ENCODE measurements around the gene KRTAP5-1. TPM values are rescaled to one million over a fixed set of nuclear protein-coding genes. Genes with fewer than 3 reads are reported as not detected.

The KRTAP5-1 gene
- total RNA-seq, 1 experiment from 2014 or later: not detected

DNA sequence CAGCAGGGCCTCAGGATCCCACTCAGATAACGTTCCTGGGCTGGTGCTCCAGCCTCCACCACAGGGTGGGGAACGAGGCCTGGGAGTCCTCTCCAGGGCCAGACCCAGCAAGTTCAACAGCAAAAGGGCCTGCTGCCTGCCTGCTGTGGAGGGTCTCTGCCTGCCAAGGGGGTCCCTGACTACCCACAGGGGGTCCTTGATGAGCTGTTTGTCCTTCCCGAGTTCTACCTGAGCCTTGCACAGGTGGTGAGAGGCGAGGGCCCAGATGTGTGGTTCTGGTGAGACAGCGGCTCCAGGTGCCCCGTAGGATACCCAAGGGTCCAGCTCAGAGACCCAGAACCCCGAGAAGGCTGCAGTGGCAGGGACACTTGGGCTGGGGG lies 17.4 kb downstream of the KRTAP5-1 start:
- Histone ChIP-seq H3K4me3 (no peak overlapping the region), H3K27me3 (peaks cover 2% of the 10 kb centered on the region; the same call in 1 of the 2 replicates), H3K9me3 (no peaks in the 10 kb centered on the region), H3K36me3 (peaks cover 5% of the 10 kb centered on the region)
- DNase-seq: no peak

DNA sequence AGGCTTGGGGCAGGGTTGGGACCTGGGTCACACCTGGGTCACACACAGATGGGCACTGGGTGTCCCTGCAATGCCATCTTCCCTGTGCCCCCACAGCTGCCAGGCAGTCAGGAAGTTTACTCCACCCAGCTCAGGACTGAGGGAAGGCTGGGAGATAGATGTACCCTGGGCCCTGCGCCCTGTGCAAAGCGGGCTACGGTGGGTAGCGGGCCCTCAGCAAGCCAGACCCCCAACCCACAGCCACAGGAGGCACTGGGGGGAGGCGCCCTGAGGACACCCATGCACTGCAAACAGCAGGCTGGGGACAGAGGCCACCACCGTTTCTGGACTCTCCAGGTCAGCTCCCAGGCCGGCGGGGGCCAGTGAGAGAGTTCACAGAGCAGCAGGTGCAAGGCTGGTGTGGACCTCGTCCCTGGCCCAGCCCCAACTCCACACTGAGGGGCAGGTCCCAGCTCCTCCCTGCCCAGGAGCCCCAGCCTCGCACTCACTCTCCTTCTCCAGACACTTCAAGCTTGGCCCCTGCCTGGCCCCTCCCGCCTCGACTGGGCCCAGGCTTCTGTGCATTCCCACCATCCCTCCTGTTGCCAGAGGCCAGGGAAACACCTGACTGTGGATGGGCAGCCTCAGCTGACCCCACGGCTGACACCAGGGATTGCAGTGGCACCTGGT lies 17.9 kb downstream of the KRTAP5-1 start:
- peaks cover 5% of the 10 kb centered on the region for H3K36me3 ChIP-seq
- H3K27me3 ChIP-seq: no peaks in the 10 kb centered on the region
- no peak for DNase-seq
- H3K4me3 ChIP-seq: no peak overlapping the region
- H3K9me3 ChIP-seq: no peaks in the 10 kb centered on the region

DNA sequence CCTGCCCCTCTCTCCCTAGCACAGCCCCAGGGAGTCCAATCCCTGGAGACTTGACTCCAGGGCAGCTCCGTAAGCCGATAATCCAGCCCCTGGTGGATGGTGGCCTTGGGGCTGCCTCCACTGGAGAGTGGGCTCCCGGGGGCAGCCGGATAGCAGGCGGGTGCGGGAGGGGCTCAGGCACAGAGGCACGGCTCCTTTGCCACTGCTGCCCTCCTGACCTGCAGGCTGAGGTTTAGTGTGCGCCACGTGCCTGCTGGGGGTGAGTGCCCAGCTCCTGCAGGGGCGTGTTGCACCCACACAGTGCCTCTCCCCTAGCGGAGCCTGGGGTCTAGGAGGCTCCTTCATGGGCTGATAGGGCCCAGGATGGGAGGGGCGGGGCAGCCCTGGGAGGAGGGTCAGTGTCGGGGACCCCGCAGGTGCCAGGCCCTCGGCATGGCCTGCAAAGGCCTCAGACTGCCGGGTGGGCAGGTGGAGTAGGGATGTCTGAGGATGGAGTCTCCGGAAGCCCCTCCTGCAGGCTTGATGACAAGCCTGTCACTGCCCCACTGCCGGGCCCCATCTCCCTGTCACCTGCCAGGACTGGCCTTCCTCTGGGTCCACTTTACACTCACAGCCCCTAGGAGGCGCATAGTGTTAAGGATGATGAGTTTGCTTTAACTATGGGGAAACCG lies 18.6 kb downstream of the KRTAP5-1 start:
- Histone ChIP-seq H3K36me3 (peaks cover 5% of the 10 kb centered on the region), H3K9me3 (no peaks in the 10 kb centered on the region), H3K4me3 (no peak overlapping the region), H3K27me3 (no peaks in the 10 kb centered on the region)
- no peak for DNase-seq

DNA sequence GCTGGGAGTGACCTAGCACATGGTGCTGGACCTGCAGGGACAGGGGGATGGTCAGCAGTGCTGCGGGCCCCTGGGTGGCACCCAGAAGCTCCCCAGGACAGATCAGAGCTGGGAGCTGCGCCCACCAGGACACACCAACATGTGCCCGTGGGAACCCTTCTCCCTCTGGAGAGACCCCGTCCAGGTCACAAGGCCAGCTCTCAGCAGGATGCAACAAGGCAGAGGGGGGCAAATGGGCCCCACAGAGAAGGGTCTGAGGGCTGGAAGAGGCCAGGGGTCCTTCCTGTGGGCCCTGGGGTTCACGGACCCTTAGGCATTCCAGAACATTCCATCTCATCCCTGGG lies 19.2 kb downstream of the KRTAP5-1 start:
- no peak overlapping the region for H3K4me3 ChIP-seq
- no peaks in the 10 kb centered on the region for H3K9me3 ChIP-seq
- H3K27me3 ChIP-seq: no peaks in the 10 kb centered on the region
- no peak for DNase-seq
- H3K36me3 ChIP-seq: peaks cover 5% of the 10 kb centered on the region

DNA sequence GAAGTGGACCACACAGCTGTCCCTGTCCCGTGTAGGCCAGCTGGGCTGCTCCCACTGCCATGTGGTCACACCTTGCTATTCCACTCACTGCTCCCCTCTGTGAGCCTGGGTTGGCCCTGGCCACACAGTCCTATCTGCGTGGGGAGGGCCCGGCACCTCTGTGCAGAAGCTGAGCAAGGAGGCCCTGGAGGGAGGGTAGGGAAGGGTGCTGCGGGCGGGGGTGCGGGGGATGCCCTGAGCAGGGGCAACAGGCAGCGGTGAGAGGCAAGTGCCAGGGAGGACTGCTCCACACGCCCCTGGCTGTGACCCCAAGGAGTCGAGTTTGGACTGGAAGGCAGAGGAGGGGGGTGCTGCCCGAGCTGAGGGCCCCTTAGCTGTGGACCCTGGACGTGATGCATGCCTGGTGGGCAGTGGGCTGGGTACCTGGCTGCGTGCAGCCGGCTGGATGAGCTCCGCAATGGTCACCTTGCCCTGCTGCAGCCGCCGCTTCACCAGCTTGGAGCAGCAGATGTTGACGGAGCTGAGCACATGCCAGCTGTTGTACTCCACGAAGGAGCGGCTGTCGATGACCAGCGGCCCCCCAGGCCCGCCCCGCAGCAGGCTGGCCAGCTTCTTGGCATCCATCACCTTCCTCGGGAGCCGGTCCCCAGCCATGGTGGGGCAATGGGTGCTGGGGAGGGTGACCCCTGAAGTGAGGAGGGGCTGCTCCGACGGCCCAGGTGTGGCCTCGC lies 19.7 kb downstream of the KRTAP5-1 start:
- Histone ChIP-seq H3K36me3 (peaks cover 5% of the 10 kb centered on the region), H3K9me3 (no peaks in the 10 kb centered on the region), H3K4me3 (no peak overlapping the region), H3K27me3 (no peaks in the 10 kb centered on the region)
- DNase-seq: no peak

DNA sequence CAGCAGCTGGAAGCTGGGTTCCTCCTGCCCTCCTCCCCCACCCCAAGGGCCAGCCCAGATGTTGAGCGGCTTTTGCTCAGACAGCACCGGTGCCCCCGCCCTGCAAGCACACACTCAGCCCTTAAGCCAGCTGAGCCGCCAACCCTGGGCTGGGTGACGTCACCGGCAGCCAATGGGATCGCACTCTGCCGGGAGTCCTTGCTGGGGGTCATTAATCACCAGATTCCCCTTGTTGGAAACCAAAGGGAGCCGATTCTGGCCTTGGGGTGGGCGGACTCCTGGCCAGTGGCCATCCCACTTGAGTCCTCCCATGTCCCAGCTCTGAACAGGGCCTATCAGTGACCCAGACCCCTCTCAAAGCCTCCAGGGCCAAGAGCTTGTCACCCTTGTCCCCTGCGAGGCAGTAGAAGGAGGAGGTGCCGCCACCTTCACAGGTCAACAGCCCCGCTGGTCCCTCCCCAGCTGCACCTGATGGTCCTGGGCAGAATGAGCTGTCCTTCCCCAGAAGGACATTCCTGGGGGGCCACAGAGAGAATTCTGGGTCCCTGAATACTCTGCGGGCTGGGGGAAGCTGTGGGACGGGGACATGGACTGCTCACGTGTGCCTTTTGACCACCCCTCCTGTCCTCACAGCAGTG lies 20.4 kb downstream of the KRTAP5-1 start:
- DNase-seq: peak; percentile 87
- Histone ChIP-seq H3K27me3 (no peaks in the 10 kb centered on the region), H3K9me3 (no peaks in the 10 kb centered on the region), H3K36me3 (peaks cover 5% of the 10 kb centered on the region), H3K4me3 (no peak overlapping the region)

DNA sequence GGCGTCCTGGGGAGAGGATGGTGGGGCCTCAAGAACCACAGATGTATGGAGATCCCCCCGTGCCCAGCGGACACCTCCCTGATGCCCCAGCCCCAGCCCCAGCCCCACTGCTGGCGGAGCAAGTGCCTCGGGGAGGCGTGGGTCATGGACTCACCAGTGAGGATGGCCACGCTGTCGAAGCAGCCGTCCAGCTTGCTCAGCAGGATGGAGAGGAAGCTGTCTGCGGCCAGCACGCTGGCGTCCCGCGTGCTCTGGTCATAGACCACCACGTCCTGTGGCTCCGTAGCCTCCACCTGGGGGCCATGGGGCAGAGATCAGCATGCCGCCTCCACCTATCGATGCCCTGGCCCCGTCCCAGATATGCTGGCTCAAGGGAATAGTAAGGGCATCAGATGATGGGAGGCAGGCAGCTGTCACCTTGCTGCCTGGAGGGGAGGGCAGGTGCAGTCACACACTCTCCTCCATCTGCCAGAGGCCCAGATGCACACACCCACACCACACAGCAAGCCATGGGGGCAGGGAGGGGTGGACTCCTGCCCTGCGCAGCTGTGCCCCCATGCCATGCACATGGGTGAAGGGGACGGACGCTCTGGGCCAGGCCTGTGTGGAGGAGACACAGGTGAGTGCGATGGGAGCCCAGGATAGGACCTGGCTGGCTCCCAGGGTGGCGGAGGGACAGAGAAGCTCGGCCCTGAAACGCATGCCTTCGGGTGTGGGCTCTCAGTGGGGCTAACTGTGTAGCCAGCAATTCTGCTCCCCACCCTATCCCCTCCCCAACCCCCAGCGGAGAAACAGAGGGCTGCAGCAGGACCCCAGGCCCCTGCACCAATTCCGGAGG lies 21.2 kb downstream of the KRTAP5-1 start:
- H3K27me3 ChIP-seq: no peaks in the 10 kb centered on the region
- no peaks in the 10 kb centered on the region for H3K9me3 ChIP-seq
- DNase-seq: no peak
- no peak overlapping the region for H3K4me3 ChIP-seq
- H3K36me3 ChIP-seq: peaks cover 5% of the 10 kb centered on the region

DNA sequence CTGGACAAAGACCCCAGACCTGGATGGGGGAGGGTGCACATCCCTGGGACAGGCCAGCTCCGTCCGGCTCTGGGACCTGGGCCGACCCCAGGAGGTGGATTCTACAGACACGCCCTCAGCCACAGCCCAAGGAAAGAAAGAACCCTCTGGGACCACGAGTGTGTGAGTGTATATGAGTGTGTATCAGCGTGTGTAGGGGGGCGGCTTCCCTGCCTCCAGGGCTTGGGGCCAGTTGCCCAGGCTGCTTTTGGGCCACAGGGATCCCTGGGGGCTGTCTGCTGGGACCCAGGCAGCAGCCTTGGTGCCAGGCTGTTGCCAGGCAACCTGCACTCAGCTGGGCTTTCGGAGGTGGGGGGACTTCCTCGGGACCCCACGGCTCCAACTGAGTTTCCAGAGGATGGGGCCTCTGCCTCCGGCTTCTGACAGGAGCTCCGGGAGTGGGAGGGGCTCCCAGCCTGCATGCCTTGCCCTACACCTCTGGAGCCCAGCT lies 21.9 kb downstream of the KRTAP5-1 start:
- H3K9me3 ChIP-seq: no peaks in the 10 kb centered on the region
- DNase-seq: no peak
- peaks cover 8% of the 10 kb centered on the region for H3K36me3 ChIP-seq
- H3K4me3 ChIP-seq: no peak overlapping the region
- H3K27me3 ChIP-seq: no peaks in the 10 kb centered on the region

DNA sequence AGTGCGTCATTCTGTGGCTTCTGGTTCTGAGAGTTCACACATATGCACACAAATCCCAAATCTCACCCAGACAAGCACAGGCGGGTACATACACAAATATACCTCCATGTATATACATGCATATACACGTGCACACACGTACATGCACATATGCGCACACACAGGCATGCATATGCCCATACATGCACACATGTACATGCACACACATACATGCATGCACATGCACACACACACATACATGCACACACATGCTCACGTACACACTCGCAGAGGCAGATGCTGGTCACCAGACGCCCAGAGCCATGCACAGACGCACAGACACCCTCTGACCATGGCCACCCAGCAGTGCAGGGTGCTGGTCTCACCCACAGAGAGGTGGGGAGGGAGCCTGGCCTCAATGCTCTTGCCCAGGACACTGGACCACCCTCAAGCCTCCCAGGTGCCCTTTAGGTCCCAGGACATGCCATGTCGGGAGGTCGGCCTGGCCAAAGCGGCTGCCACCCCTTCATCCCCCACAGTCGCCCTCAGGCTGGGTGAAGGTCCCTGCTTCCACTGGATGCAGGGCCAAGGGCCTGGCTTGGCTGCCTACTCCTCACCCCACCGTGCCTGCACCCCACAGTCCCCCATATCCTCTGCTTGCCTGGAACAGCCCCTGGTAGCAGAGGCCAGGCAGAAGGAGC lies 22.5 kb downstream of the KRTAP5-1 start:
- peaks cover 12% of the 10 kb centered on the region for H3K36me3 ChIP-seq
- no peaks in the 10 kb centered on the region for H3K9me3 ChIP-seq
- DNase-seq: no peak
- H3K27me3 ChIP-seq: no peaks in the 10 kb centered on the region
- no peak overlapping the region for H3K4me3 ChIP-seq

DNA sequence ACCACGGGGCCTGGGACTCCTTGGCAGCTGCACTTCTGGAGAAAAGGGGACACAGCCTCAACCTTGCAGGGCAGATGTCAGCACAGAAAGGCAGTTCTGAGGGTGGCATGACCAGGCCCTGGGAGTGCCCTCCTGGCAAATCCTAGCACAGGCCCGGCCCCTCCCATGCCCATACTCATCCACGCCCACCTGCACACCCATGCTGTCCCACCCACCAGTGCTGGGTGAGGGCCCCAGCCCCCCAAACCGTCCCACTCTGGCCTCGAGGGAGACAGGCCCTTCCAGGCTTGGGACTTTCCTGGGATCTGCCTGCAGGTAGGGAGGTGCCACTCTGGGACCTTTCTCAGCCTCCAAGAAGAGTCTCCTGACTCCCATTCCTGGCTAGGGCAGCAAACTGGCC lies 23.1 kb downstream of the KRTAP5-1 start:
- no peak for DNase-seq
- H3K36me3 ChIP-seq: peaks cover 15% of the 10 kb centered on the region
- H3K9me3 ChIP-seq: no peaks in the 10 kb centered on the region

DNA sequence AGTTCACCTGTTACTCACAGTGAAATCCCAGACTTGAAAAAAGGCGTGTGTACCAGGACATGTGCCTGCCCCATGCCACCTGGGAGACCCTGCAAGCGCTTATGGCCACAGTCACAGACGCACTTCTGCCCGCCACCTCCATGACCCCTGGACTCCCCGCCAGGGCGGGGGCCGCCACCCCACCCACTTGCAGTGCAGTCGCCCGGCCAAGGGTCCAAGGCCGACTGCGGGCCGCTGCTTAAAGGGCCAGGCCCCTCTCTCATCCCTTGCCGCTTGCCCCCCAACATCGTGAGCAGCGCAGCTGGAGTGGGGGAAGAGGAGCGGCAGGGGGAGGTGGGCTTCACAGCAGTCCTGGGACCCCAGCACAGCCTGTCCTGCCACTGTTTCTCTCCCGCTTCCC lies 23.8 kb downstream of the KRTAP5-1 start:
- peaks cover 15% of the 10 kb centered on the region for H3K36me3 ChIP-seq
- no peaks in the 10 kb centered on the region for H3K27me3 ChIP-seq
- H3K9me3 ChIP-seq: no peaks in the 10 kb centered on the region
- DNase-seq: no peak
- H3K4me3 ChIP-seq: no peak overlapping the region

More for the DNA sequence above, 23.1 kb downstream of the KRTAP5-1 start:
- H3K4me3 ChIP-seq: no peak overlapping the region
- no peaks in the 10 kb centered on the region for H3K27me3 ChIP-seq

DNA sequence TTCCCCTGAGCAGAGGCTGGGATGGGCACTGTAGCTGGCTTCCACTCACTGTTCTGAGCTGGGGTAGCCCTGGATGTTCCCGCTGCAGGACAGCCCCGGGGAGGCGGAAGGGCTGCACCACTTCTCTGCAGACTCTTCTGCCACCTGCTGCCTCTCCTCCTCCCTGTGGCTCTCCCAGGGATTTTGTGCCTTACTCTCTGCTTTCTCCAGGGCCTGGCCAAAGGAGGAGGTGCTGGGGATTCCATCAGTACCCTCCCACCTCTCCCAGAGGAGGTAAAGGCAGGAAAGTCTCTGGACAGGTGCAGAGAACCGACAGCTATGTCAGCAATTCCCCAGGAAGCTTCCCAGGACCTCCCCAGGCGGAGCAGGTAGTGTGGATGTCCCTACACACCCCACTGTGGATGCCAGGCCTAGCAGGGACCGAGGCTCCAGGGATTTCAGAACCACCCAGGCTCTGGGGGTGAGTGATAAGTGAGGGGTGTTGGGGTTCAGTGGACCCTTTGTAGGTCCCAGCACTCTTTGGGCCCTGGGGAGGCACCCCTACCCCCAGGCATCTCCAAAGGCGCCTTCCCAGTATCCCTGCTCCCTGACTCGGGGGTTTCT lies 24.3 kb downstream of the KRTAP5-1 start:
- H3K27me3 ChIP-seq: no peaks in the 10 kb centered on the region
- H3K9me3 ChIP-seq: no peaks in the 10 kb centered on the region
- DNase-seq: no peak
- H3K4me3 ChIP-seq: no peak overlapping the region
- peaks cover 15% of the 10 kb centered on the region for H3K36me3 ChIP-seq

DNA sequence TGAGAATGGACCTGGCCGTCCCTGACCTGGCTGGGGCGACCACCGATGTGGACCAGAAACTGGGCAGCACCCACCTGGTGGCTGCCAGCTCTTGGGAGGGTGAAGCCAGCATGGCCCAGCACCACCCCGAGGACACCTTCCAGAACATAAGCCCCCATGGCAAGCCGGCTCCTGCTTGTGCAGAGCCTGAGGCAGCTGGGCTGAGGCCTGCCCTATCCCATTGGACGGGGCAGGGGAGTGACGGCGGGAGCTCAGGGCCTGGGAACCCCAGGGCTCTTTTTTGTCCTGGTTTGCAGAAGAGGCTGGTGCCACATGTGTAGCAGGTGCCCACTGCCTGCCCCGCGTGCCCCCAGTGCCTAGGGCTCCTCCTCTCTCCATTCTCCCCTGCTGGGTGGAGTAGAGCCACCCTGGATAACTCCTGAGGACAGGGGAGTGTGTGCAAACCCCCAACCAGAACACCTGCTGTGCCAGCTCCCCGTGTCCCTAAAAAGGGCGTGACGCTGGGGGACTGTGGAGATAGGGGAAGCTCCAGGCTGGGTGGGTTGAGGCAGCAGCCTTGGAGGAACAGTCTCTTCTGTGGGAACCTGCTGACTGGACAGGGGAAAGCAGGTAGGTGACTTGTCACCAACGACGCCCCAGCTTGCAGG lies 25.0 kb downstream of the KRTAP5-1 start:
- Histone ChIP-seq H3K27me3 (no peaks in the 10 kb centered on the region), H3K9me3 (no peaks in the 10 kb centered on the region), H3K4me3 (no peak overlapping the region), H3K36me3 (peaks cover 15% of the 10 kb centered on the region)
- no peak for DNase-seq

DNA sequence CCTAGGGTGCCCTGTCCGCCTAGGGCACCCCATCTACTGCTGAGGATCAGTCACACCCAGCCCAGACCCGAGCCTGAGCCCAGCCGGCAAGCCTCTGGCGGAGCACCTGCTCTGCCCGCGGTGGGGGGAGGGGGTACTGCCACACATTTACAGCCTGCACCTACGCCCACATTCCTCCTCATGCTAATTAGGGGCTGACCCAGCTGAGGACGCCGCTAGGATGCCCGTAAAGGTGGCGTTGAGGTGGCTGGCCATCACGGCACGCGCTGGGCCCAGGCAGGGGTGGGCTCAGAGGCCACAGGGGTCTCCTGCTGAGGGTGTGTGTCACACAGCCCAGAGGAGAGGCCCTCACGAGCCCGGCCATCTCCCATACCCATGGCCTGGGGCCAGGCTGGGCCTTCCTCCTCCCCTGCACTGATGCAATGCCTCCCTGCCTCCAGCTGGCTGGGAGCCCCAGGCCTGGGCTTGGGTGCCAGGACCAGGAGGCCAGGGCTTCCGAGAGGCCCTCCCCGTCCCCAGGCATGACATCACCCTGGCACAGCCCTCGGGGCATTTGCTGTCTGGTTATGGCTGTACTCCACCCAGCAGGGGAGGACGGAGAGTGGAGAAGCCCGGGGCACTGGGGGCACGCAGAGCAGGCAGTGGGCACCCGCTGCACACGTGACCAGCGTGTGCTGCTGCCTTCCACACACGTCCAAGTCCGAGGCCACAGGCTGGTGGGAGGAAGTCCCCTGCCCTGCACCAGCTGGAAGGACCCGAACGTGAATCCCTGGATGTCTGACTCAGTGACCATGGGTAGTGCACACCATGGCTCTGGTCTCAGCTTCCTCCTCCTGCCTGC lies 25.8 kb downstream of the KRTAP5-1 start:
- Histone ChIP-seq H3K9me3 (no peaks in the 10 kb centered on the region), H3K27me3 (no peaks in the 10 kb centered on the region), H3K4me3 (peak overlapping the region; percentile 21), H3K36me3 (peaks cover 10% of the 10 kb centered on the region)
- peak; percentile 99 for DNase-seq

All from MG63 (cell line).